ENCODE measurements around the gene OR1J1. TPM values are rescaled to one million over a fixed set of nuclear protein-coding genes. Genes with fewer than 3 reads are reported as not detected.
A peak's percentile ranks its signal among the peaks of the same experiment; 100 is the strongest.

Gene OR1J1, protein sequence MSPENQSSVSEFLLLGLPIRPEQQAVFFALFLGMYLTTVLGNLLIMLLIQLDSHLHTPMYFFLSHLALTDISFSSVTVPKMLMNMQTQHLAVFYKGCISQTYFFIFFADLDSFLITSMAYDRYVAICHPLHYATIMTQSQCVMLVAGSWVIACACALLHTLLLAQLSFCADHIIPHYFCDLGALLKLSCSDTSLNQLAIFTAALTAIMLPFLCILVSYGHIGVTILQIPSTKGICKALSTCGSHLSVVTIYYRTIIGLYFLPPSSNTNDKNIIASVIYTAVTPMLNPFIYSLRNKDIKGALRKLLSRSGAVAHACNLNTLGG
- not detected for polyA plus RNA-seq (2013, experiment 1 of 2; ENCODE audit: insufficient read length)
- polyA plus RNA-seq (2013, experiment 2 of 2; ENCODE audit: insufficient read length), result not detected

DNA sequence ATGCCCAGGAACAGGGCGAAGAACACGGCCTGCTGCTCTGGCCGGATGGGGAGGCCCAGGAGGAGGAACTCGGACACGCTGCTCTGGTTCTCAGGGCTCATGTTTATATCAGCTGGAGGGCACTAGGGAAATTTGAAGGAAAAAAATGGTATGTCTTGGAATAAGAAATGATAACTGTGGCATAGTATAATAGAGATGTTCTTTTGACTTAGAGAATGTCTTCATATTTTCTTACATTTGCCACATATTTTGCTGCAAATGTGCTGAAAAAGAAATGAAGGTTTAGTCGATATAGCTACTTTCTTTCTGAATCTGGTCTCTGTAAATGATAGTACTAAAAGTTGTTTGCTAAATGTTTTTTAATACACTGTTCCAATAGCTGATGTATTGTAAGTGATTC, at the start of gene OR1J1:
Gene OR1J1, minus strand, starts transcription at position 101 of the 400 bp plus-strand sequence. Its CDS starts 0 bp downstream, at position 101.
- no peak for DNase-seq

DNA sequence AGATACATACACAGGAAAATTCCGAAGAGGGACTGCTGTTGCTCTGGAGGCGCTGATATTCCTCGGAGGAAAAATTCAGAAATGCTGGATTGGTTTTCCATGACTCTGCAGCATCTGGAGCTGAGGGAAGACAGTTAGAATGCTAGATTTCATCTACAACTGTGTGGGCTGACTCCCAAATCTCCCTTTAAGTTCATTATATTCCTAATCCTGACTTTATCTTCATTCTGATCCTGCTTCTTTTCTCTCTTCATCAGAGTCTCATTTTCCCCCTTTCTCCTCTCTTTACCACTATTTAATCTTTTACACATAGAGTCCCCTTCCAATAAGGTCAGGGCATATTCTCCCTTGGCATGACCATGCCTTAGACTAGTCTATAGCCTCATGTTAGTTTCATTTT, 49.5 kb upstream of the OR1J1 start, which contains the start of gene OR1N1:
Gene OR1N1, minus strand, starts transcription at position 101 of the 400 bp plus-strand sequence. Its CDS starts 0 bp downstream, at position 101.
- DNase-seq, result no peak

DNA sequence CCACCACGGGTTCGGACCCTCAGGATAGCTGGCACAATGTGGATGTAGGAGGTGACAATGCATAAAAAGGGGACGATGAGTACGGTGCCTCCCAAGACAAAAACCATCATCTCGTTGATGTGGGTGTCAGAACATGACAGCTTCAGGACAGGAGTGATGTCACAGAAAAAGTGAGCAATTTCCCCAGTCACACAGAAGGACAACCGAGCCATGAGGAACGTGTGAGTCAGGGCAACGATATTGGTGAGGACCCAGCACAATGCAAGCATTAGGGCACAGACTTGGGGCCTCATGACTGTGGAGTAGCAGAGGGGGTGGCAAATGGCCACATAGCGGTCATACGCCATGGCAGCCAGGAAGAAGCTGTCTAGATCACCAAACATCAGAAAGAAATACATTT, 48.9 kb upstream of the OR1J1 start:
- no peak for DNase-seq

DNA sequence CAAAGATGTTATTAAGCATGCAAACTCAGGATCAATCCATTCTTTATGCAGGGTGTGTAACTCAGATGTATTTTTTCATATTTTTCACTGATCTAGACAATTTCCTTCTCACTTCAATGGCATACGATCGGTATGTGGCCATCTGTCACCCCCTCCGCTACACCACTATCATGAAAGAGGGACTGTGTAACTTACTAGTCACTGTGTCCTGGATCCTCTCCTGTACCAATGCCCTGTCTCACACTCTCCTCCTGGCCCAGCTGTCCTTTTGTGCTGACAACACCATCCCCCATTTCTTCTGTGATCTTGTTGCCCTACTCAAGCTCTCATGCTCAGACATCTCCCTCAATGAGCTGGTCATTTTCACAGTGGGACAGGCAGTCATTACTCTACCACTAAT, 41.6 kb upstream of the OR1J1 start:
- DNase-seq, result no peak

DNA sequence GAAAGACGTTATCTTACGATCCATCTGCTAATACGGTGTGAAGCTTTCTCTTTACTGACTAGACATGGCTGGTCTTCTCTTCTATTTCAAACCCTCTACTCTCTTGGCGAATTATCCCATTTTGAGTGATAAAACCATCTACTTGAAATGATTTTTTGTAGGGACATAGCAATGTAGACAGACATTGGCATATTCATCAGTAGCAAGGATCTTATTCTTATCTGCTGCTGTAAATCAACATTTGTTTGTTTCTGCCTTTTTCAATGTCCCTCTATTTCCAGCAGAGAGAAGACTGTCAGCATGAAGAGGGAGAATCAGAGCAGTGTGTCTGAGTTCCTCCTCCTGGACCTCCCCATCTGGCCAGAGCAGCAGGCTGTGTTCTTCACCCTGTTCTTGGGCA, 41.1 kb upstream of the OR1J1 start, which contains the start of gene OR1J4:
Gene OR1J4, plus strand, starts transcription at position 301 of the 400 bp plus-strand sequence. Its CDS starts 0 bp downstream, at position 301.
- no peak for DNase-seq

DNA sequence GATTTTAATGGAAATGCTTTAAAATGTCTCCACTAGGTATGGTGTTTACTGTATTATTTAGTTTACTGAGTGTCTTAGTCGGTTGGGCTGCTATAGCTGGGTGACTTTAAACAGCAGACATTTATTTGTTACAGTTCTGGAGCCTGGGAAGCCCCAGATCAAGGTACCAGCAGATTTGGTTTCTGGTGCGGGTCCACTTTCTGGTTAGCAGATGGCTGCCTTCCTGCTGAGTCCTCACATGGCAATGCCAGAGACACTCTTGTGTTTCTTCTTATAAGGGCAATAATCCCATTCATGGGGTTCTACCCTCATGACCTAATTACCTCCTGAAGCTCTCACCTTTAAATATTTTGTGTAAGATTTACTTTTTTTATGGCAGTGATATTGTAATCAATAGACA, 40.5 kb upstream of the OR1J1 start:
- DNase-seq, result no peak

DNA sequence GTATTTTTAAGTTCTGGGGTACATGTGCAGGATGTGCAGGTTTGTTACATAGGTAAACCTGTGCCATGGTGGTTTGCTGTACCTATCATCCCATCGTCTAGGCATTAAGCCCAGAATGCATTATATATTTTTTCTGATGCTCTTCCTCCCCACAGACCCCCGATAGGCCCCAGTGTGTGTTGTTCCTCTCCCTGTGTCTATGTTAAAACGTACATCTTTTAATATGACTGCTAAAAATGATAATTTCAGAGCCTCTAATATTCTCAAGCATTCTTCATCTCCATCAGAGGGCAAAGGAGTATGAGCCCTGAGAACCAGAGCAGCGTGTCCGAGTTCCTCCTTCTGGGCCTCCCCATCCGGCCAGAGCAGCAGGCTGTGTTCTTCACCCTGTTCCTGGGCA, 32.8 kb upstream of the OR1J1 start, which contains the start of gene OR1J2:
Gene OR1J2, plus strand, starts transcription at position 301 of the 400 bp plus-strand sequence. Its CDS starts 0 bp downstream, at position 301.
- DNase-seq, result no peak

DNA sequence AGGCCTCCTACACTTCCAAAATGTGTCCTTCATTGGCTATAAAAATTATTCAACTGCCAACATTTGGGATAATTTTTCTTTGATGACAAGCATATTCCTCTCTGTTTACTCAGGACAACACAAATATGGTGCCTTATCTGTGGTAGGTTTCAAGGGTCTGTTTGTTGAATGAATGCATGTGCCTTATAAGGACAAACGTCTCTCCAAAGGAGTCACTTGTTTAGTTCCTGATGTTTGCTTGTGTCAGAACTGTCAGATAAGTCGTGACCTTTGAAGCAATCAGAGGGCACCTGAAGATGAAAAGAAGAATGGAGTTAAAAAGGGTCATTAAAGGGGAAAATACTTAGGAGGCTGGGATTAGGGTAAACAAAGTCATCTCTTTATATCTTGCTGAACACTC, 29.2 kb upstream of the OR1J1 start:
- DNase-seq, result no peak

DNA sequence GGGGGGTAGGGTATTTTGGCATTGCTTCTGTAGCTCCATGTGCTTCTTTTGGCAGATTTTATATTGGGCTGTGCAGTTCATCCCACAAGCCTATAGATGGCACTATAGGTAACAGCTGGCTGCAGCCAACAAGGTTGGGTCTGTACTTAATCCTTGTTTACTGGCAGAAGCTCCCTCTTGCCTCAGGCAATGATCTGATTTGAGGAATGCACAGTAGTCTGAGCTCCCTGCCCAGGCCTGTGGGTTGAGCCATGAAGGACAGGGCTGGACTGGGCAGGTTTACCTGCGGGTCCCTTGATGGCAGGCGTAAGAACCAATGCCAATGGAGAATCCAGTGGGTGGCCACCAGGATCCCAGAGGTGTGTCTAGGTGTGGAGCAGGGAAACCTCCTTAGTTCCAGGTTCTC, 21.2 kb upstream of the OR1J1 start:
- DNase-seq, result peak; percentile 3

DNA sequence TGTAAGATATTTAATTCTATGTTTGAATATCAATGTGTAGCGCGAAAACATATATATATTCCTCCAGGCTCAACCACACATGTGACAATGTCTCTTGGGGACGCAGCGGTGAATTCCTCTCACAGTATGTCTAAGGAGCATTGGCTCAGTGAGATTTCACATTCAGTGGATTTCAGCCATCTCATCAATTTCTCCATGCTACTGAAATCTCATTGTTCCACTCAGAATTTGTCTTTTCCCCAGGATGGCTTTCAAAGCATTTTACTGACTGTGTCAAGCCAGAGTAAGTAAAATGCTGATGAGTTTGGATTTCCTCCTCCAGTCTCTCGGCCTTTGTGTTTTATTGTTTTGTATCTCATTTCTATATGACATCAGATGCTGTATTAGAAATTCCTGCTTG, 1.3 kb upstream of the OR1J1 start:
- DNase-seq, result no peak

DNA sequence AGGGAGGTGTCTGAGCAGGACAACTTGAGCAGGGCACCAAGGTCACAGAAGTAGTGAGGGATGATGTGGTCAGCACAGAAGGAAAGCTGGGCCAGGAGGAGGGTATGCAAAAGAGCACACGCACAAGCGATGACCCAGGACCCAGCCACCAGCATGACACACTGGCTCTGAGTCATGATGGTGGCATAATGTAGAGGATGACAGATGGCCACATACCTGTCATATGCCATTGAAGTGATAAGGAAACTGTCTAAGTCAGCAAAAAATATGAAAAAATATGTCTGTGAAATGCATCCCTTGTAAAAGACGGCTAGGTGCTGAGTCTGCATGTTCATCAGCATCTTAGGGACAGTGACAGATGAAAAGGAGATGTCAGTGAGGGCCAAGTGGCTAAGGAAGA, 380 bp downstream of the OR1J1 start:
- no peak for DNase-seq

DNA sequence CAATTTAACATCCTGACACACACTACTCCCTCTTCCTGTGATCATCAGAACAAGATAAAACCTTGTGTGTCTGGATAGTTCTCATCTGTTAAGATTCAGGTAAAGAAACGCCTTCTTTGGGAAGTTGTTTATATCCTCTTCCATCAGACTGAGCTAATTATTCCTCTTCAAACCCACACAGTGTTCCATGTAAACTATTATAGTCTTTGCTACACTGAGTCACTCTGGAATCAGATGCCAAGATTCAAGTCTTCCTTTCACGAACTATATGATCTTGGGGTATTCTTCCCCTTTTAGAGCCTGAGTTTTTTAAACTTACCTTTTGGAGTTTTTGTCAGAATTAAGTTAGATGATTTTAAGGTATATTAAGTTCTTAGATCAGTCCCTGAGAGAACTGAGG, 2.0 kb downstream of the OR1J1 start:
- DNase-seq, result no peak

DNA sequence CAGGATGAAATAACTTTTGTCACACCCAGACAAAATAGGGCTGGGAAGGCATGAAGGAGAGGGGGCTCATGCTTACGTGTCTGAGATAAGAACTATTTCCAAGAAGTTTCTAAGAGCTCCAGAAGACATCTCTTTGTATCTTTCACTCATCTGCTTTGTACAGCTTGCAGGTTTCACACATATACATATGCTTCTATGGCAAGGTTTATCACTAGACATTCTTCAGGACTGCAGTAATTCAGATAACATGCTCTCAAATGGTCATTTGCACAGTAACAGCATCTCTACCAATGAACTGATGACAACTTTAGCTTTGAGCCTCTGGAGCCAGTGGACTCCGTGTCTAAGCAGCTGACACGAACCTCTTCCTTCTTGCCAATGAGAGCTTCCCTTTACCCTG, 3.2 kb downstream of the OR1J1 start:
- no peak for DNase-seq

DNA sequence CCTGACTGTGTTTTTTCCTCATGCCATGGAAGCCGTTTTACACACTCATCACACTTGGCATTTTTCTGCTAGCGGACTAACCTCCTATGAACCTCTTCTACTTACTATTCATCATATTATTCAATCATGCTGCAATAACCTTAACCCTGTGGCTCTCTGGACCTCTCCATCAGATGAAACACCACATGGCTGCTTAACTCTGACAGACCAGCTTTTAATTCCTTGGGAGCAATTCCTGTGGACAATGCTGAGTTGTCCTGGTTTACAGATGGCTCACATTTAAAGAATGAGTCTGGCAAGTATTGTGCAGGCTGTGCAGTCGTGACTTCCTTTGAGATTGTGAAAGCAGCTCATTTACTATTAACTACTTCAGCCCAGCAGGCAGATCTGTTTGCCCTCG, 9.0 kb downstream of the OR1J1 start:
- peak; percentile 37 for DNase-seq

DNA sequence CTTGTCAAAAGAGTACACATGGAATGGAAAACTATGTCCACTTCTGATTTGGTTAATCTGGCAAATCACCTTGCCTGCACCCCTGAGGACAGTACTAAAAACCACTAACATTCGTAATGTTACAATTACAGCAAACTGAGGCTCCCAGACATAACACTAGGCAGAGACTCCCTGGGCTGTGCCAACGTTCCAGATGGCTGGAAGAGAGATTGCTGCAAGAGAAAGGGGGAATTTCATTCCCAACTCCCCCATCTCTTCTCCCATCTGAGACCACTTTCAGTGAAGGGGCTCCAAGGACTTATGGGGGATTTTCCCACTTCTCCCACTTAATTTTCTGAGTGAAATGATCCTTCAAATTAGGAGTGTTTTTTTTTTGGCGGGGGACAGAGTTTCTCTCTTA, 11.3 kb downstream of the OR1J1 start:
- no peak for DNase-seq

DNA sequence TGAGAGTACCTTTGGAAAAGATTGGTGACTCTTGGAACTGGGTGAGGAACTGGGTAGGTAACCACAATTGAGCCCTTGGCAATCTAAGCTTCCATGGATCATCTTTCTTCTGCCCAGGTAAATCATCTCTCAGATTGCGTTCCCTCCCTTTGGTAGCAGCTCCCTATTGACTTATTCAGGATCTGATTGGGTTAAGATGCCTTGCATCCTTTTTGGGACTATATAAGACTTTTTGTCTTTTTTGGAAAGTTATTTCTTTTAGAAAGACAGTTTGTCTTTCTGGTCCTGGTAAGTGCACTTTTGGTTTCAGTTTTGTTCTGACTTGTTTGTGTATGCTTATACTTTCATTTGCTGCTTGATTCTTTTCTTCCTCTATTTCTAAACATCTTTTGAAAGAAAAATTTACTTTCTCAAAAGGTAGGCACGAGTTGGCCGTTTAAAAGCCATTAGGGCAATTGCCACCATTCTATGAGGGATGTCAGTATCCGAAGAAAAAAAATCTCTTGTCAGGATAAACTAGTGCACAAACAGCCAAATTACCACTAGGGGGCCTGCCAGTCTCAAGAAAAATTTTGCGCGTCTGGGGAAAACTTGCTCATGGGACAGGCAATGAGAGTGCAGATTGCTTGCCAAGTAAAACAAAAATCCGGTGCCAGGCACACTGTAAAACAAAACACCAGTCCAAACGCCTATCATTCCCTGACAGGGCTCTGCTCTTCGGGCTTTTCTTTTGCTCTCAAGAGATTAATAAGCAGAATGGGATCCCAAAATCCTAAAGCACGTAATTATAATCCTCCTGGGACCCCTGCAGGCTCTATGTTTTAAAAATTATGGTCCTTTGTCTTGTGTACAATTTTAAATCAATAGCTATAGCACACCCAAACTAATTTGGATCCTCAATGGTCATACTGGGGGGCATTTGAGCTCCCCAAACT, 12.8 kb downstream of the OR1J1 start:
- DNase-seq, result peak; percentile 77

DNA sequence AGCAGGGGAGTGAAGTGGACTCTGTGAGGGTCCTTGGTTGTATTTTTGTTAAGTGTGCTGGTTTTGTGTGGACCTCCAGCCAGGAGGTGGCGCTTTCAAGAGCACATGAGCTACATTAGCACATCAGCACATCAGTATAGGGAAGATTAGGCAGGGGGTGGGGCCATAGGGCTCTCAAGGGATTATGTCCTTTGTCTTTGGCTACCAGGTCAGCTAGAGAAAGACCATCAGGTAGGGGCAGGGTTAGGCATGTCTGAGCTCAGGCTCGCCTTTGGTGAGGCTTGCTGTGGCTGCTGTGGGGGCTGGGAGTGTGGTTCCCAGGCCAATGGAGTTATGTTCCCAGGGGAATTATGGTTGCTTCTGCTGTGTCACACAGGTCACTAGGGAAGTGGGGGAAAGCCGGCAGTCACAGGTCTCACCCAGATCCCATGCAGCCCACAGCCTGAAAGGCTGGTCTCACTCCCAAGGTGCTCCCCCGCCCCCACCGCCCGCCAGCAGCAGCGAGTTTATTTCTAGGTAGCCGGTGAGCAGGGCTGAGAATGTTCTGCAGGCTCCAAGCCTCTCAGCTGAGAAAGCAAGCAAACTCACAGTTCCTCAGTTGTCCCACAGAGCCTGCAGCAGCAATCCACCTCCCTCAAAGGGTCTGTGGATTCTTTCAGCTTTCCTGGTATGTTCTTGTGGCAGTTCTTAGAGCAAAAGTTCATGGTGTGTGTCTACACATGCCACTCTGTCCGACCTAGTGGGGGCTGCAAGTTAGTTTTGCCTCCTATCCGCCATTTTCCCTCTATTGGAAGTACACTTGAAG, 13.7 kb downstream of the OR1J1 start:
- DNase-seq, result no peak

DNA sequence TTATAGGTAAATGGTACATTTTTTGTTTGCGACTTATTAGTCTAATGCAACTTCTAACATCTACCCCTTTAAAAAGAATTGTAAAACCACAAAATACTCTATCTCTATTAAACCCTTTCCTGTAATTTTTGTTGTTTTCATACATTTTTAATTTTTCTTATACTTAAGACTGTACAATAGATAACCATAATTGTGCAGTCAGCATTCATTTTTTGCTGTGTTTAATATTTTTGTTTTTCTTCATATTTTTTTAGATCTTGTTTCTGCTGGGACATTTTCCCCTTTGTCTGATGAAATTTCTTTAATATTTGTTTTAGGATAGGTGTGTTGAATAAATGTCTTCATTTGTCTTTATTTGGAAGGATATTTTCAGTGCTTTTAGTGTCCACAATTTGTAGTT, 19.9 kb downstream of the OR1J1 start:
- no peak for DNase-seq

DNA sequence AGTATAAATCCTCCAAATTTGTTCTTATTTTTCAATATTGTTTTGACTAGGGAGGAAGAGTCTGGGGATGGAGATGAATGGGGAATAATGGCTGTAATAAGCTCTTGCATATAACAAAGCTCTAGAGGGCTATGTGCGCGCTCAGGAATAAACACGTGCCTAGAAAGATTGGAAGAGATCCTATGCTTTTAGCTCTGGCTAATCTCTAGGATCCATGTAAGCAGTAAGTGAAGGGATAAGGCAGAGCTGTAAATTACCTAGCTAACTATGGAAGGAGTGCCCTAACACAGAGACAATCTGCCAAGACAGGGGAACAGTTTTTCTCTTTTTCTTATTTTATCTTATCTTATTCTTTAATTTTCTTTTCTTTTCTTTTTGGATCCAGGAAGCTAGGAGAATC, 21.6 kb downstream of the OR1J1 start:
- DNase-seq, result no peak

DNA sequence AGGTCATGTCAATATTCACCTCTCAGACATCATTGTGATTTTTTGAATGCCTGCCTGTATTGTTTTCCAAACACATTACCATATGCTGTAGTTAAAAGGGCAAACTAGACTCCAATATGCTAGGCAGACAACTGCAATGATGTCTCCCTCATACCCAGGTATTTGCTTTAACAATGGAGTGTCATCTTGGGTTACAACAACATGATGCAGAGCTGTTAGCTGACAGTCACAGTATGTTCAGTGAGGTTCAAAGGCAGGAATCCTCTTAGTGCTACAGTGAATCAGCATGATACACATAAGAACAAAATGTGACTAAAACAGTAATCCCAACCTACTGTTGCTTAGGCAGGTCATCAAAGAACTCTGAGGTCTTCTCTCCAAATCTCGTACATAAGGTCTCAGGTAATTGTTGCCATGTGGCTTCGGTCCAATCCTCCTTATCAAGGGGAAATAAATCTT, 24.0 kb downstream of the OR1J1 start:
- no peak for DNase-seq

DNA sequence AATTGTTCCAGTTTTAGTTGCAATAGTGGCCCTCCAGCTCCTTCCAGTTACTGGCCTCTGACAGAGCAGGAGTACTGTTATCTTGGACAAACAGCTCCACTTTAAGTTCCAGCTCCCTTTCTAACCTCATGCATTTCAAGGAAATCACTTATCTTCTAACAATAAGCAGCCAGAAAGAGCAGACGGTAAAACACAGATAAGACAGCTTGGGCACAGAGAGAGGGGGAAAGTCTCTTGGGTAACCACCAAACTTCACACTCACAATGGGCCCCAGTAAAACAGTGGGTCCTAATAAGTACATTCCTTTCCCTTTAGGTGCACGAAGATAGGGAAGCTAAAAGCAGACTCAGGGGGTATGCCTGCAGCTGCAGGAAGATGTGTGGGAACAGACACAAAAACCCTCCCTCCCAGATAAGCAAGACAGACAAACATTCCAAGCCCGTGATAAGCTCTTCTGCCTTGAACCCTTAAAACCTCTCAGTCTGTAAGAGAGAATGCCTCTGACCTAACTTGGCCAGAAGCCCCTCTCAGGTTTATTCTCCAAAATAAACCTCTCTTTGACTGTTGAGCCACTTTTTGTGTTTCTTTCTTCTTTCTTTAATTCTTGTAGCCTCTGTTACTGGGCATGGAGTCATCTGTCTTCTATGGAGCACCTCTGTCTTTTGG, 30.8 kb downstream of the OR1J1 start:
- peak; percentile 9 for DNase-seq

Measured in fibroblast of skin of abdomen (primary cell).